HG03469 (cell line): Measurements from ENCODE around the gene NOD1.
A peak's percentile ranks its signal among the peaks of the same experiment; 100 is the strongest.

Experiments used
- ATAC-seq: cut with Tn5 transposase; IDR thresholded peaks from one replicate; pipeline ENCODE4 v1.9.1; 2021; ENCODE audit warnings: mild to moderate bottlenecking, moderate library complexity, moderate number of reproducible peaks; ENCODE audit not compliant: unreplicated experiment

Gene NOD1

GRCh38 chr7:30450983-30451497 is 27.5 kb downstream of the NOD1 start:
- ATAC-seq: no peak

DNA sequence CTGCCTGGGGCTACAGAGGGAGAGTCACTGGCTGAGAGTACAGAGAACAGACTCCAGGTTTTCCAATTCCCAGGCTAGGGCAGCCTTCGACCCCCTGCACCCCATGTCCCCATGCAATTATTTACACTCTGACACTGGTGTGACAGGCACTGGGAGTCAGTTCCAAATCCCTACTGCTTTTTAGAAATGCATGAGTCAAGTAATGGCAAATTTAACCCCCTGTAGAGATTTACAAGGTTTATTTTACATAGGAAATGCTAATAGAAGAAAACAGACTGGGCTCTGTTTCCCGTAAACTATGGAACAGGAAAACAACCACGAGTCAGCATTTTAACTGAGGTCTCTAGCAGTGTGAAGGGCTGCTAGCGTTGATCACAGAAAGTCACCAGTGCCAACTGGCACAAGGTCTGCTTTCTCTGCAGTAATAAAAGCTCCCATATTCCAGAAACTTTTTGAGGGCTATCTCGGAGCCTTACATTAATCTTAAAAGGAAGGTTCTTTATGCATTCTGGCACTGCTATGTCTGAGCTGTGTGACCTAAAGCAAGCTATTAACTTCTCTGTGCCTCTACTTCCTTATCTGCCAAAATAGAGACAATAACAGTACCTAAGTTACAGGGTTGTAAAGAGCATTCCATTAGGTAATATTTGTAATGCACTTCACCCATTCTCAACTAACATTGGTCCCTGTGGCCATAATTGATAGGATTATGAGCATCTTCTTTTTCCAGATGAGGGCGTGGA is 28.2 kb downstream of the NOD1 start:
- ATAC-seq: no peak

DNA sequence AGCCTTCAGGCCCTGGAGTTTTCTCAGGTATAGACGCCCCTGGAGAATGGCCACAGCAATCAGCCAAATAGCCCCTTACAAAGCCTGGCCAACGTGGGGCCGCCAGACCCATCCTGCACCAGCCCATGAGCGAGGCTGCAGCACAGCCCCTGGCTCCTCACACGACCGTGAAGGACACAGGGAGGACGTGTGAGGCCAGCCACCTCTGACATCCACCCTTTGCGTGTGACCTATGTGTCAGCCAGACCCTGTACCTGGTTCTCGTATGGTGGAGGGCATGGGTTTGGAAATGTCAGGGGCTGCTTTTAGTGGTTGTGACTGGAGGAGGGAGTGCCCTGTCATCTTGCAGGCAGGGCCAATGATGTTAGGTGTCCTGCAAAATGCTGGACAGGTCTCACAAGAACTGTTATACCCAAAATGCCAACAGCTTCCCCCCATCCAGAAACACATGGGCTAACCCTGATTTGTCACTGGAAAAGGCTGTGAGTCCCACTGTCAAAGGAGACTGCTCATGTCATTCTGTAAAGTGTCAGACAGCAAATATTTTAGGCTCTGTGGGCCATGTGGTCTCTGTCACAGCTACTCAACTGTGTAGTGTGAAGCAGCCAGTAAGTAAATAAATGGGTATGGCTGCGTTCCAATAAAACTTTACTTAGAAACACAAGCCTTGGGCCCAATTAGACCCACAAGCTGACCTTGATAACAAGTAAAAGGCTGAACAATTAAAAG is 30.0 kb downstream of the NOD1 start:
- ATAC-seq: no peak

DNA sequence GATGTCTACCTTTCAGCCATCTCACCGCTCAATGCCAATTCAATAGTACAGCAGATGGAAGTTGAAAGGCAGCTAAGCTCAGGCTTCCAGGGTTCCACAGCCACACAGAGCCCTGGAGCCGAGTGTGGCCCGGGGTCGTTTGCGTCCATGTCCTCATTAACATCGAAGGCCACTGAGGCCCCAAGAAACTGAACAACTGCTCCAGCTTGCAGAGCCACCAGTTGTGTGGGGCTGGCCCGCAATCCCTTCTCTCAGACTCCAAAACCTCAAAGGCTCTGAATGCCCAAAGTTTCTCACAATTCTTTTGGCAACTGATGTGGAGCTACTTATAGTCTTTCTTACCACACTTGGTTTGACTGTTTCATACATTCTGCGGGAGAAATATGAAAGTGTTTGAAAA is 31.1 kb downstream of the NOD1 start:
- no peak for ATAC-seq

DNA sequence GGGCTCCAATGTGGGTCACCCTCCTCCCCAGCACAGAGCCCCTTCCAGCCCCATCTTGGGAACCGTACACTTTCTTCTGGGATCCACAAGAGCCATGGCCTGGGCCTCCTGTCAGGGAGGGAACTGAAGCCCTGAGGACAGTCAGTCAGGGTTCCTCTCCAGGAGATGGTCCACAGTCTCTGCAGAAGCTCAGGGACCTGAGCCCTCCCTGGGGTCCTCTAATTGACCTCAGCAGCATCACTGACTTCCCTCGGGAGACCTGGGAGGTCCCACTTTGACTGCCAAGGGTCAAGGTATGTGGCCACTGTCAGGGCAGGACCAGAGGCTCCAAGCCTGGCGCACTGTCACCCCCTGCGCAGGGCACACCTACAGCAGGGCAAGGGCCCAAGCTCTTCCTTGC is 32.3 kb downstream of the NOD1 start:
- ATAC-seq: no peak

GRCh38 chr7:30445770-30446169 is 32.8 kb downstream of the NOD1 start:
- peak; percentile 95 for ATAC-seq

GRCh38 chr7:30437823-30438574 is 40.6 kb downstream of the NOD1 start:
- no peak for ATAC-seq

DNA sequence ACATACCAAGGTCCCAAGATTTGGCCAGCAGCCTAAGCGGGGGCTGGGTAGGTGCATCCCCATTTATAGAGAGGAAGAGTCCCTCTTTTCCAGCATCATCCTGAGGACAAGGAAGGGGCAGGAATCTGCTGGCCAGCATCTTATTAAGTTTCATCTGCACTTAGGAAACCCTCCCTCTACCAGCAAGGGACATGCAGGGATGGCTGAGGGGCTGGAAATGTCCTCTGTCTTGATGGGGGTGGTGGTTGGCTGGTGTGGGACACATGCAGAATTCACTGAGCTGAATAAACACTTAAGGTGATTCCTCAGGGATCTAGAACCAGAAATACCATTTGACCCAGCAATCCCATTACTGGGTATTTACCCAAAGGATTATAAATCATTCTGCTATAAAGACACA is 42.1 kb downstream of the NOD1 start:
- ATAC-seq: no peak

- no peak for ATAC-seq
Observed at GRCh38 chr7:30436046-30436445, 42.5 kb downstream of the NOD1 start.

GRCh38 chr7:30434140-30434799 is 44.3 kb downstream of the NOD1 start:
- ATAC-seq: peak; percentile 59

DNA sequence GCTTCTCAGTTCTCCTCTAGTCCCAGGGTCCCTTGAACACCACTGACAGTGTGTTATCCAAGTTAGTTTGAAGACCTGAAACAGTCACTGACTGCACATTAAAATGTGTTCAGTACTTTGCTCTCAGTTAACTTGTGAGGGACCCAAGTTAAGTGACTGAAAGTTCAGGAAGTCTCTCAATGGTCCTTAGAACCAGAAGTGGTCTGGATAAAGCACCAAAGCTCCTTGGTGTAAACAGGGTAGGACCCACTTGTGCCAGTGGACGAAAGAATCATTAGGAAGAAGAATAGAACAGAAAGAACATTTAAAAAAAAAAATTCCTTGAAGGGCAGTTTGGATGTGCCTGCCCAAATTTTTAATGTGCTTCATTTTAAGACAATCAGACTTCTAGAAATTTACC is 45.1 kb downstream of the NOD1 start:
- ATAC-seq: no peak

- no peak for ATAC-seq
Observed at GRCh38 chr7:30433082-30433481, 45.5 kb downstream of the NOD1 start.

- ATAC-seq: no peak
Observed at GRCh38 chr7:30430777-30431176, 47.8 kb downstream of the NOD1 start.

DNA sequence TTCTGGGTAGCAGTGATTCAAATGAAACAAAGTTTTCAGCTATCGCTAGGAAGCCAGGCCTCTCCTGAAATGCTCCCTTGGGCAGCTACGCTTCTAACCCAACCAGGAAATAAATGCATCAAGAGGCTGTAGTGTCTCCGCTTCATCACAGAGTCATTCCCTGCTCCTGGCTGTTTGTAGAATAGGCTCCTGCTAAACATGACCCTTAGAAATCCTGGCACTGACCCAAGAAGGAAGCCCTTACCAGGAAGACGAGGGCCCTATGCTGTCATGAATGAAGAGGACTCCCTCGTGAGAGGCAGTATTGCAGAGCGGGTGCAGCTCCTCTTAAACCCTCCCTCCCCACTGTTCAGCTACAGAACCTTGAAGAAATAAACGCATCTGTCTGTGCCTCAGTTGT is 48.3 kb downstream of the NOD1 start:
- no peak for ATAC-seq

- ATAC-seq: no peak
Observed at GRCh38 chr7:30429156-30429530, 49.4 kb downstream of the NOD1 start.

DNA sequence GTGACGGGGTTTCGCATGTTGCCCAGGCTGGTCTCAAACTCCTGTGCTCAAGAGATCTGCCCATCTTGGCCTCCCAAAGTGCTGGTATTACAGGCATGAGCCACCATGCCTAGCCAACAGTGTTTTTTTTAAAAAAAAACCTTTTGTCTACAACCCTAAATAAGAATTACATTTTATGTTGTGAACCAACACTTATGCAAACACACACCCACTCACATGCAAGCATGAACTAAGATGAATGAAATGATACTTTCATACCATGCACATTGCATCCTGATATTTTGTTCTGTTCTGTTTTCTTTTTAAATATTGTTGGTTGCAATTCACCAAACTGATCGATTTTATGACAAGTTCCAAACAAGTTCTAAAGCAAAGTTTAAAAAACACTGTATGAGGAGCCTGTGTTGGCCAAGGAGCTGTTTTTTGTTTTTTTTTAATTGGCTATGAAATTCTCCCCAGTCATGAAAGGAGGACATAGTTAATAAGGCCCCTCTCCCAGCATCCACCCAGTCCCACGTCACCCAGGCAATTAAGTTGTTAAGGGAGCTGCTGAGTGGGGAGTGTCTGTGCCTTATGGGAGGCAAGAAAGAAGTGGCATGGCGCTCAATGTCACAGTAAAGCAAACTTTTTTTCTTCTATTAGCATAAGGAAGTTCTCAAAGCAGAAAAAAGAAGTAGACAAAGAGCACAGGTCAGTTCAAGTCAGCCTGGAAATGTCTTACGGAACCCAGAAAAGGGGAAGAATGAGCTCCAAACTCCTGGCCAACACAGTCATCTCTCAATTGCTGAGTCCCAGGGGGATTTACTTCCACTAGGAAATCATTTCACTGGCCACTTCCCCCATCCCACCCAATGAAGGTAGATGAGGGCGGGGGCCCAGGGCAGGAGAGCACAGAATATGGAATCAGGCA is 50.1 kb downstream of the NOD1 start:
- no peak for ATAC-seq

DNA sequence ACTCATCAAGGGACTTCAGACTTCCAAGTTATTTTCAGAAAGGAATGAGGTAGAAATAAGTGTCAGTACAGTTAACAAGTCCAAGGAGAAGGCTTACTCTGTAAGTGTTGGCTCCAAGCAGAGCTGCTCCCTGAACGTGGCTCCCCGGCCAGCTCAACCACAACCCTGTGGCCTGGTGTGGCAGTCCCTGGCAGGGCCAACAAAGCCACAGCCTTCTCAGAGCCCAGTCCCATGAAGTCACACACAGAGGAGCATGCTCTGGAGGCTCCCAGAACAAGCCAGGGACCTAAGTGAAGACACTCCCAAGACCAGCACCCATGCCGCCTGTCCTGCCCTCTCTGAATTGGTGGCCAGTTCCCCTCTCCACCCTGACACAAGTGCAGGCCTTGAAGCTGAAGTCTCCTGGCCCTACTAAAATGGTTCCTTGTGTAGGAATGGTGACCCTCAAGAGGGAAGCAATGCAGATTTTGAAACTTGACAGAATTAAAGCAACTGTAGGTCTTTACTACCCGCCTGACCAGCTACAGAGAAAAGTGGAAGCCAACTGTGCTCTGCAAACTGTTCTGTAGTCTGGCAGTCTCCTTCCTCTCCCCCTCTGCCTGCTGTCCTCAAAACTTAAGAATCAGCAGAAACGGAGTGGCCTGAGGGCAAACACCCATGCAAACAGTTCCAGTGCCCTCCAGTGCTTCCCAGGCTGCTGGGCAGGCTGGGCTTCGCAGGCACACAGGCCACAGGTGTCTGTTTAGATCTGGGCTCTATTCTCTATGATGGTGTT is 51.1 kb downstream of the NOD1 start:
- no peak for ATAC-seq

- no peak for ATAC-seq
Observed at GRCh38 chr7:30424506-30424905, 54.1 kb downstream of the NOD1 start.

- no peak for ATAC-seq
Observed at GRCh38 chr7:30423788-30424505, 54.6 kb downstream of the NOD1 start.
